ENCODE results near the gene ZNF778. TPM values are rescaled to one million over a fixed set of nuclear protein-coding genes. Genes with fewer than 3 reads are reported as not detected.

Gene ZNF778
- total and polyA plus RNA-seq, 2 of the 8 experiments (the other 6 are each of a cell fraction or from before 2014, with no cell fraction given) = 9.5 to 21.9 TPM

GRCh38 chr16:89178453-89179147 is 38.9 kb upstream of the ZNF778 start:
- H4K8ac ChIP-seq (ENCODE audit: extremely low read depth, insufficient read depth, low read length) = no peak overlapping the region
- 82% methylated on average over 21 of the region's 24 CpGs; no CpG with 5 or more reads in 1 of the 2 experiments for WGBS, 2 experiments (ENCODE audit: extremely low coverage in 1 of 2, insufficient coverage in 1 of 2, insufficient read length in 1 of 2, insufficient replicate concordance in 2 of 2, low coverage in 1 of 2, low lambda C conversion rate in 2 of 2, missing lambda C conversion rate in 1 of 2)
- no peak overlapping the region for H3K18ac ChIP-seq (ENCODE audit: extremely low read depth, low read length)
- no peak overlapping the region for H3K4me3 ChIP-seq (ENCODE audit: extremely low read depth in 1 of 4, insufficient read depth in 2 of 4, low read depth in 3 of 4, low read length in 4 of 4)
- H3K27me3 ChIP-seq (replicated peaks in 1 of 4; ENCODE audit: control insufficient read depth in 3 of 4, extremely low read depth in 1 of 4, insufficient read depth in 3 of 4, low read length in 3 of 4) = no peaks in the 10 kb centered on the region; a peak in 1 of 7 replicates
- H3K9me3 ChIP-seq (ENCODE audit: insufficient read depth in 2 of 2, low read depth in 1 of 2, low read length in 1 of 2) = no peaks in the 10 kb centered on the region
- no peak overlapping the region for H2BK20ac ChIP-seq (ENCODE audit: low read length)
- TF ChIP-seq RNF2 (IDR thresholded peaks at IDR 0.05; ENCODE audit: borderline replicate concordance, low read depth, low read length, missing control alignments, poor library complexity, severe bottlenecking) (no peak), POU5F1 (IDR thresholded peaks at IDR 0.05; ENCODE audit: low read depth, low read length) (no peak), HDAC2 (IDR thresholded peaks at IDR 0.05; ENCODE audit: borderline replicate concordance in 1 of 2, low read depth in 2 of 2, low read length in 2 of 2) (no peak), JUN (IDR thresholded peaks at IDR 0.05; ENCODE audit: low read depth, low read length) (no peak)
- H3K36me3 ChIP-seq (ENCODE audit: control insufficient read depth in 2 of 4, insufficient read depth in 4 of 4, low read length in 3 of 4) = no peaks in the 10 kb centered on the region
- H2BK15ac ChIP-seq (ENCODE audit: low read length) = no peak overlapping the region
- H3K9ac ChIP-seq (replicated peaks in 1 of 4; ENCODE audit: extremely low read depth in 1 of 4, low read depth in 3 of 4, low read length in 3 of 4) = no peak overlapping the region
- no peak overlapping the region for H3K14ac ChIP-seq (ENCODE audit: insufficient read length)
- H3K79me1 ChIP-seq (ENCODE audit: low read depth, low read length) = no peaks in the 10 kb centered on the region
- no peak overlapping the region for H3K23ac ChIP-seq (ENCODE audit: insufficient read length)
- H3K4me1 ChIP-seq (replicated peaks in 1 of 4; ENCODE audit: control insufficient read depth in 3 of 4, insufficient read depth in 4 of 4, low read length in 3 of 4) = peaks cover 0 to 9% (median 4%) of the 10 kb centered on the region in 4 experiments; a peak in 5 of 7 replicates
- H4K5ac ChIP-seq (ENCODE audit: insufficient read length, low read depth, low read length) = no peak overlapping the region
- no peak overlapping the region for H3K27ac ChIP-seq (ENCODE audit: low read depth, low read length)
- H3K4ac ChIP-seq (replicated peaks; ENCODE audit: insufficient read length, low read depth, low read length) = no peak overlapping the region
- ChIA-PET CTCF (ENCODE audit: partially characterized antibody) (interaction anchor here (3.0 kb wide), 1 partner anchor 11 kb away, joined by 11 read pairs; no protein-coding TSS in a partner anchor), POLR2A (ENCODE audit: partially characterized antibody) (no interaction called here)
- no peak overlapping the region for H3K56ac ChIP-seq (replicated peaks; ENCODE audit: insufficient read length, low read depth, low read length)
- no peaks in the 10 kb centered on the region for H3K79me2 ChIP-seq (ENCODE audit: control insufficient read depth in 1 of 2, insufficient read depth in 2 of 2, low read length in 2 of 2)
- no peak for DNase-seq (ENCODE audit: low read depth in 1 of 2, low spot score in 2 of 2)
- no peak overlapping the region for H3K4me2 ChIP-seq (ENCODE audit: insufficient read depth in 1 of 2, low read depth in 2 of 2, low read length in 2 of 2)
- no peak overlapping the region for H4K91ac ChIP-seq (replicated peaks; ENCODE audit: insufficient read length, low read length)
- no peak overlapping the region for H2BK120ac ChIP-seq (replicated peaks; ENCODE audit: low read depth, low read length)
- no peak overlapping the region for H2BK12ac ChIP-seq (ENCODE audit: low read depth, low read length)
- no peaks in the 10 kb centered on the region for H4K20me1 ChIP-seq (replicated peaks in 1 of 2; ENCODE audit: control insufficient read depth in 1 of 2, insufficient read depth in 2 of 2, low read length in 2 of 2)
- H2BK5ac ChIP-seq (ENCODE audit: low read depth, low read length) = no peak overlapping the region
- no peak overlapping the region for H2AFZ ChIP-seq (ENCODE audit: low read length)
- no peaks in the 10 kb centered on the region for H3K23me2 ChIP-seq (ENCODE audit: low read depth, low read length)
- FAIRE-seq = no peak
- H2AK5ac ChIP-seq (ENCODE audit: low read depth, low read length) = no peak overlapping the region
